DLD1 (cell line): Measurements from ENCODE around the gene EPHA10.

Experiments used
- in situ Hi-C: cut with HindIII; loops from 2 replicates; pipeline ENCODE4 v1.10.0; 2017; ENCODE audit warnings: low sequenced_read_pairs

EPHA10 gene

DNA sequence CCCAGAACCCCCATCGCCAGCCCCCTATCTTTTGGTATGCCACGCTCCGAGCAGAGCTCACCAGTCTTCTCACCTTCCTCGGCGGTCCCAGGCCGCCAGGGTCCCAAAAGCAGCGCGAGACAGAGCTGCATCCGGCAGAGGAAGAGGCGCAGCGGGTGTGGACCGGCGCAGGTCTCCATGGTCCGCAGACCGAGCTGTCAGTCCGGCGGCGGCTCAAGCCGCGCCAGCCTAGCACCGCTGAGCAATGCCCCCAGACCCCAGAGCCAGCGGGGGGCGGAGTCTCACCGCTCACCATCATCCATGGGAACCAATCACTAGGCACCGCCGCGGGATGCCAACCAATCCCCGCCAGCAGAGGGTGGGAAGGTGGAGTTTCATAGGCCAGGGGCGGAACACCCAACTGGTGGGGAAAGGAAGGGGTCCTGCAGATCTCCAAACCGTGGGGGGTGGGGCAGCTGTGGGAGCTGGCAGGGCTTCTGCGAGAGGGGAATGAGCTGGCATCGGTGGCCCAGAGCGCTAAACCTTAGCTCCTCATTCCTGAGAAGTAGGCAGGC lies at the start of gene EPHA10:
EPHA10 (minus strand) TSS at position 233 of the 554 bp plus-strand sequence; CDS start at position 179, 54 bp downstream.
- in situ Hi-C loops: no loop called here

DNA sequence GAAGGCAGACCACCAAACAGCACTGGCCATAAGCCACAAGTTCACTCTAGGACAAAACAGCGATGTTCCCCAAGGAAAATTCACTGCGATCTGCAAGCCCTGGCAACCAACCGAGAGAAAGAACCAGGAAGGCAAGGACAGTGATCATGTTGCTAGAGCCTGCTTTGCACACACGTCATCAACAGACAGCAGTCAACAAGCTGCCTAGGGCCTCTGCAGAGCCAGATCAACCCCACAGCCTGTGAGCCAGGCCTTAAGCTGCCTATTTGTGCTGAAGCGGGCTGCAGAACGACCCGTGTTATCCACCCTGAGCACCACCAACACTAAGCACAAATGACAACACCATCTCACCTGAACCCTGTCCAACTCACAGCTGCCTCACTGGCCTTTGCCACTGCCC lies 49.3 kb upstream of the EPHA10 start:
- in situ Hi-C loops: no loop called here

DNA sequence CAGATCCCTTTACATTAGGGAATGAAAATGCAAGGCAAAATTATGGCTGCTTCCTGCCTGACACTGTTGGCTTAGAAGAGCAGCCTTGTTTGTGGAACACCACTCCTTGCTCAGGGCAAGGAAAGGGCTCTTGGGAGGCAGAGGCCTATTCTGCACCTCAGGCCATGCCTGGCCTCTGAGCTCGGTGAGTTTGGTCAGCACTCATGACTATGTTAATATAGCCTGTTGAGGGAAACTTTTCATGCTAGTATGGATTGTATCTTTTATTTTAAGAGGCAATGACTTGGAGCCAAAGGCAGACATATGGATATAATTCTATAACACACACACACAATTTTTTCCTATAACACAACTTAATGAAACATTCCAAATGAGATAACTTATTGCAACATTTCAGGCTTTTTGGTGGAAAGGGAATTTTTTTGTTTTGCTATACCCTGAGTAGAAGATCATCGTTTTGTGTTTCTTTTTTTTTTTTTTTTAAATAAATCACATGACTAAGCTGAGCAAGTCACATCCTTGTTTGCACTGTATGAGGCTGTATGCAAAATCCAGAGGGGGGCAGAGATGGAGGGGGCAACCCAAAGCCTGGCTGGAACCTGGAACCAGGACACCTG lies 48.7 kb upstream of the EPHA10 start:
- in situ Hi-C loops: no loop called here

DNA sequence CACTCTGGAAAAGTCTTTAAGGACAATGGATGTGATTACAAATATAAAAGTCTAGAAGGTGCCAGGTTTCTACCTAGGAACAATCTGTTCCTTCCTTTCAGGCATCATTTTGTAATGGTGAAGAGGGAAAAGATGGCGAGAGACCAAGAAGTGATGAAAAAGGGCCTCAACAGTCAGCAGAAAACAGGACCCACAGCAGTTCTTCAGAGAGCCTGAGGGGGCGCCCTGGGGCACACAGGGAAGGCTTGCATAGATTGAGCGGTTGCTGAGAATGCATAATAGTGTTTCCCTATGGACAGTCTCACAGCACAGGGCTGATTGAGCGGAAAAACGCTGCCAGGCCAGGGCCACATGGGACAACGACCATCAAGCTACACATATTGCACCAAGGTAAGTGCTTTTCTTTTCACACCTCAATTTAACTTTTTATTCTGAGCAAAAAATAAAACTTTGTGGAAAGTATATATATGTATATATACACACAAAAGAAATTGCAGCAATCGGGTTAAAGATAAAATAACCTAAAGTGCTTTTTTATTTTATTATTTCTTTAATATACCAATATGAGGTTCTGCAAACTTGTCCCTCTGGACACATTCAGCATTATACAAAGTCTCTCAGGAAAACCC lies 46.2 kb upstream of the EPHA10 start:
- in situ Hi-C loops: no loop called here

DNA sequence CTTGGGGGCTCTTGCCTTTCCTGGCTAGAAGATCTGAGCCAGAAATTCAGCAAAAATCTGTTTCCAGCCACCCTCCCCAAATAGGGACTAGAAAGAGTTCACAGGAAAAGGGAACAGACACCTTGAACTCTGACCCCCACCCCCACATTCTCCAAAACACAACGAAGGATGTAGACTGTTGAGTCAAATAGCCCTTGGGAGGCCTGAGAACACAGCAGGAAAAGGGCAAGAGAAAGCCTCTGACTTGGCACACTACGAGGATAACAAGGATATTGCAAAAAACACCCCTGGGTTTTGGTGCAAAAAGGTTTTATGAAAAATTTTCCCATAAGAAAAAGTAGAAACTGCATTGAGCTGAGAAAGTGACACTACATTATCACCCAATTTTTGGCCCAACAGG lies 45.0 kb upstream of the EPHA10 start:
- in situ Hi-C loops: no loop called here

DNA sequence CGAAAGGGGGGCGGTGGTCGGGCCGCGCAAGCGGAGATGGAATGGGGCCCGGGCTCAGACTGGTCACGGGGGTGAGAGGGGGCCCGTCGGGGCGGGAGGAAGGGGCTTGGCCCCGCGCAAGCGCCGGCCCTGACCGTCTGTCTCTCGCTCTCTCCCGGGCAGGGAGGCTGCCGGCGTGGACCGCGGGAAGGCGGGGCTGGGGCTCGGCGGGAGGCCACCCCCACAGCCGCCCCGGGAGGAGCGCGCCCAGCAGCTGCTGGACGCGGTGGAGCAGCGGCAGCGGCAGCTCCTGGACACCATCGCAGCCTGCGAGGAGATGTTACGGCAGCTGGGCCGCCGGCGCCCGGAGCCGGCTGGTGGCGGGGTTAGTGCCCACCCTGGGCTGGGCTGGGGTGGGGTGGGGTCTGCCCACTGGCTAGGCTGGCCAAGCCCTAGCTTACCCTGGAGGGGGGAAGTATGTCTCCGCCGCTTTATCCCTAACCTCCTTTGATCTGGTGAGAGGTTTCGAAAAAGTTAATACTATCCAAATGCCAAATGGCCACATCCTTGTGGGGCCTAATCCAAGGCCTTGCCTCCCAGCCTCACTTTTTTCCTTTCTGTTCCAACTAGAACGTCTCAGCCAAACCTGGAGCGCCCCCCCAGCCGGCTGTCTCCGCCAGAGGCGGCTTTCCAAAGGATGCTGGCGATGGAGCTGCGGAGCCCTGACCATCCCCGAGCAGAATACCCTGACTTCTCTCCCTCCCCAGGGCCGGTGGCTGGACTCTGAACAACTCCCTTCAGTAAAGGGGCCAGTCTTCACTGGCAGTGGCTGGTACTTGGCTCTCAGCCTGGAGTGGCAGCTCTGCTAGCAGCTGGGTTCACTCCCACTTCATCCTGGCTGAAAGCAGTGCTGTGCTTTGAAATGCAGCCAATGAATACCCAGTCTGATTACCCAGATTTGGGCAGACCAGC lies 43.7 kb upstream of the EPHA10 start:
- in situ Hi-C loops: no loop called here

DNA sequence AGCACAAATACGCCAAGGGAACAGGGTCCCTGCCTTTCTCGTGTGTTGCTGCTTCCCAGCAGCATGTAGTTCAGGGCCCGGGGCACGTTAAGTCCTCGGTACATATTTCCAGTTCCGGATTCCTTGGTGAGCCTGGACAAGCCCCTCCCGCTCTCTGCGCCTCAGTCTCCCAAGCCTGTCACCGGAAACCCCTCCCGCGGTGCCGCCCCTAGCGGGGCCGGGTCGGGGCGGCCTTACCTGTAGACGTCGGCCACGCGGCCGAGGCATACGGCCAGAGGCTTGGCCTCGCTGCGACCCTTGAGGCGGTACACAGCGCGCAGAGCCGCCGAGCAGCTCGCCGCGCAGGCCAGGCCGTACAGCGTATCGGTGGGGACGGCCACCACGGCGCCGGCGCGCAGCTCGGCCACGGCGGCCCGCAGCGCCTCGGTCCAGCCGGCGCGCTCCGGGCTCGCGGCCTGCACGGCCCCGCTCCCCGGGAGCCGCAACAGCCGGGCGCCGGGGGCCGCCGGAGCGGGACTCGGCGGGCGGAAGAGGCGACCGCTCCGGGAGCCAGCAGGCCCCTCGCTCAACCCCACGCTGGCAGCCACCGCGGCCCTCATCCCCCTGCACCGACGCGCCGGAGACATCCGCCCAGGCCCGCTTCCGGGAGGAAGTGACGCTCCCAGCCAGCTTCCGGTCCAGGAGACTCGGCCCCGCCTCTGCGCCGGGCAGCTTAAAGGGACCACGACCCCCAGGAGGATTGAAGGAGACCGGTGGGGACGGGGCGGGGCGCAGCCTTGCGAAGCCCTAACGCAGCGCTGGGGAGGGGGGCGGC lies 42.8 kb upstream of the EPHA10 start, which contains the start of the genes C1orf122 and YRDC:
C1orf122 (plus strand) TSS at position 236 of the 814 bp plus-strand sequence. CDS start 615 bp downstream, outside the sequence.
YRDC (minus strand) TSS at position 654 of the 814 bp plus-strand sequence; CDS start at position 626, 28 bp downstream.
- in situ Hi-C loops: no loop called here

DNA sequence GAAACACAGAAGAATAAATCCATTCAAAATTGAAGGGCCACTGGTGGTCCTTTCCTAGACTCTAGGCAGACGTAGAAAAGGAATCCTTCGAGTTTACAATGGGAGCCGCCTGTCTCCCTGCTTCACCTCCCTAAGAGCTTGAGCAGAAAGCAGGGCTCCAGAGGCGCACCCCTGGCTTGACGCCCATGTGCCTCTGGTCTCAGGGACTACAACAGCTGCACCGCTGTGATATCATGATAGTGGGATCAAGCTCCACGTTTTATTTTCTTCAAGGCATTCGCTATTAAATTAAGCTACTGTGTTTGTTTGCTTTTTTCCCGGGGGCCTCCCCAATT lies 42.3 kb upstream of the EPHA10 start:
- in situ Hi-C loops: no loop called here

DNA sequence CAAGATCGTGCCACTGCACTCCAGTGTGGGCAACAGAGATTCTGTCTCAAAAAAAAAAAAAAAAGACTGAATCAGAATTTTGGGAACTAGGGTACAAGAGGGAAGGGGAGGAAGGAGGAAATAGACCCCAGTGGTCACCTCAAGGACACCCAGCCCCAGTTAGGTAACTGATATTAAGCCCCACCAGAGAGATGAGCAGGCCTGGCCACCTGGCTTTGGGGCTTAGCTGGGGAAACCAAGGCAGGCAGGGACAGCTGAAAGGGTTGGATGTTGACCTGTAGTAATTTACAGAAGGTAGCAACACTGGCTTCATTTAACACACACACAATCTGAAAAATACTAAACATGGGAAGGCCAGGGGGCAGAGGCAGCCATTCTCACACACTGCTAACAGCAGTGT lies 37.5 kb upstream of the EPHA10 start:
- in situ Hi-C loops: no loop called here

DNA sequence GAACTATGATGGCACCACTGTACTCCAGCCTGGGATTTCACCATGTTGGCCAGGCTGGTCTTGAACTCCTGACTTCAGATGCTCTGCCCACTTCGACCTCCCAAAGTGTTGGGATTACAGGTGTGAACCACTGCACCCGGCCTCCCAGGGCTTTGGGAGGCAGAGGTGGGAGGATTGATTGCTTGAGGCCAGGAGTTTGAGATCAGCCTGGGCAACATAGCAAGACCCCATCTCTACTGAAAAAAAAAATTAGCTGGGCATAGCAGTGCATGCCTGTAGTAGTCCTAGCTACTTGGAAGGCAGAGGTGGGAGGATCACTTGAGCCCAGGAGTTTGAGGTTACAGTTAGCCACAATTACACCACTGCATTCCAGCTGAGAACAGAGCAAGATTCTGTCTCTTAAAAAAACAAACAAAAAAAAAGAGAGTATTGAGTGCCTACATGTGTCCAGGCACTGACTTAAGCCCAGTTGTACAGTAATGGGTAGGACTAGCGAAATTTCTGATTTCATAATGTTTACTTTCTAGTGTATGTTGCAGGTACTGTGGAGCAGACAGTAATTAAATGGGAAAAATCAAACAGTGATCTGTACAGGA lies 32.9 kb upstream of the EPHA10 start:
- in situ Hi-C loops: no loop called here

DNA sequence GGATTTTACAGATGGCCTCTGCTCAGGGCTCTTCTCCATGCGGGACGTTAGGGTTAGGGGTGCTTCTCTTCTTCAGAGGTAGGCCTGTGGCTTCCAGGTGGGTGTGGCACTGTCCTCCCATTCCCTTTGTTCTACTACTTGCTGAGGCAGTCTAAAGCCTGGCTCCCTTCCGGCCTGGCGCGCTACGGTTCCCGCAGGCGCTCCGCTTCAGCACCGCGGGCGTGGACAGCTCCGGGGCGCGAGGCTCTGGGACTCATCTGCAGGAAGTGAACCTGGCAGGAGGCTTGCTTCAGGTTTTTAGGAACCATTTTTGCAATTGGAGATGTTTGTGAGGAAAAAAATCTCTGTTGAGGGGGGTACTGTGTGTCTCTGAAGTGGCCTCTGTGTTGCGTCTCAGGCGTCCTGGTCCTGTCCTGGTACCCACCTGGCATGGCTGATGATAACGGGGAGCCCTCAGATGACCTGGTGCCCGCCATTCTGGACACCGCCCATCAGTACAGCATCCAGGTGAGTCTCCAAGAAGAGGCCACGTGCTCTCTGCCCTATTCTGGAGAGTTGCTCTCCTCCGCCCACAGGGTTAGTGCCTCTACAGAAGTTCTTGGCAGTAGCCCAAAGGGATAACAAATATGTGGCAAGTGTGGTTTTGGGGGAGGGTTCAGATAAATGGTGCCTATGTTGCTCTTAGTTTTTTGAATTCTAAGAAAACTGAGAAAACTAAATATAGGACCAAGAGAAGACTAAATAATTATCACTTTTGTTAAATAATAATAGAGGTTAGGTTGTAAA lies 30.6 kb upstream of the EPHA10 start:
- in situ Hi-C loops: no loop called here

DNA sequence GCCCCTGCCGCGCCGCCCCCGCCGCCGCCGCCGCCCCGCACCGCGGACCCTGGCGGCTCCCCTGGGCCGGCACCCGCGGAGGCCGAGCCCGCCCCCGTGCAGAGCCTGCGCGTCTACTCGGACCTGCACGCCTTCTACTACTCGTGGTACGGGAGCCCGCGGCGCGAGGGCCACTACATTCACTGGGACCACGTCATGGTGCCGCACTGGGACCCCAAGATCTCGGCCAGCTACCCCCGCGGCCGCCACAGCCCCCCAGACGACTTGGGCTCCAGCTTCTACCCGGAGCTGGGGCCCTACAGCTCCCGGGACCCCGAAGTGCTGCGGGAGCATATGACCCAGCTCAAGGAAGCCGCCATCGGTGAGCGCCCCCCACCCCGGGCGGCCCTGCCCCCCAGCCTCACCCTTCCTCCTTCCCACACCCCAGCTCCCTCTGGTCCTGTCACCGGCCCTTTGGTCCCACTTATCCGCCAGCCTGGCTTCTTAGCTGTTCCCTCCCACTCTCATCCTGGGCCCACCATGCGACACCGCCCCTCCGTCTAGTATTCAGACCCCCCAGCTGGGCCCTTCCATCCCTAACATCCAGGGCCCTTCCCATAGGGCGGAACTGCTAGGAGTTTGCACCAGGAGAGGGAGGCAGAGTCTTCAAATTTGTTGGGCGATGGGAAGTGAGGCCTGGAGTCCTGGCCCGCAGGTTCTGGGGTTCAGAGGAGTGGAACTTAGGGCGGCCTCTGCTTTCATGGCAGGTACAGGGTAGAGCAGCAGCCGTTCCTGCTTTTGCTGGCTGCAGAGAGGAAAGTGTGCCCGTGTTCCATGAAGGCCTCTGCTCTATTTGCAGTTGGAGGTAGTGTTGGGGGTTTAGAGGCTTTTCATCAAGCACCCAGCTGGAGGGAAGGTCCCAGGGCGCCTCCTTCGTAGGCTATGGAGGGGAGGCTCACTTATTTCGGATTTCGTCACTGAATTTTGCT lies 29.7 kb upstream of the EPHA10 start:
- in situ Hi-C loops: no loop called here

DNA sequence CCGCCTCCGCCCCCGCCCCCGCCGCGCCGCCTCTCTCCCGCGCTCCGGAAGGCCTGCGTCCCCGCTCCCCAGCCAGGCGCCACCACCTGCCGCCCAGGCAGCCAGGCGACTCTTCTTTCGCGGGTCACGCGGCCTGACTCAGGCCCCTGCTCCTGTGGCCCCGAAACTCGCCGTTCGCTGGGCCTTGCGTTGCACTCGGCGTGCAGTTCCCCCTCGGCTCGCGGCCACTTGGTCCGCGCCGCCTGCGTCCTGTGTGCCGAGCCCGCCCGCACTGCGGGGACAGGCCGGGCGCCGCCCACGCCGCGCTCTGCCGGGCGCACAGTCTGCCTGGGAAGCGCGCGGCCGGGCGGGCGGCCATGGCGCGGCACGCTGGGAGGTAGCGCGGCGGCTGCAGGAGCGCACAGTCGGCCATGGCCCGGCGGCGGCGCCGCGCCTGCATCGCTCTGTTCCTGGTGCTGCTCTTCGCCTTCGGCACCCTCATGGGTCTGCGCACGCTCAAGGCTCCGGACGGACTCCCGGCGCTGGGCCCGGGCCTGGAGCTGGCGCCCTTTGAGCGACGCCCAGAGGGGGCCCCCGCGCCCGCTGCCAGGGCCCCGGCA lies 29.0 kb upstream of the EPHA10 start, which contains the start of gene MANEAL:
MANEAL (plus strand) TSS at position 75 of the 599 bp plus-strand sequence; CDS start at position 411, 336 bp downstream.
- in situ Hi-C loops: no loop called here

DNA sequence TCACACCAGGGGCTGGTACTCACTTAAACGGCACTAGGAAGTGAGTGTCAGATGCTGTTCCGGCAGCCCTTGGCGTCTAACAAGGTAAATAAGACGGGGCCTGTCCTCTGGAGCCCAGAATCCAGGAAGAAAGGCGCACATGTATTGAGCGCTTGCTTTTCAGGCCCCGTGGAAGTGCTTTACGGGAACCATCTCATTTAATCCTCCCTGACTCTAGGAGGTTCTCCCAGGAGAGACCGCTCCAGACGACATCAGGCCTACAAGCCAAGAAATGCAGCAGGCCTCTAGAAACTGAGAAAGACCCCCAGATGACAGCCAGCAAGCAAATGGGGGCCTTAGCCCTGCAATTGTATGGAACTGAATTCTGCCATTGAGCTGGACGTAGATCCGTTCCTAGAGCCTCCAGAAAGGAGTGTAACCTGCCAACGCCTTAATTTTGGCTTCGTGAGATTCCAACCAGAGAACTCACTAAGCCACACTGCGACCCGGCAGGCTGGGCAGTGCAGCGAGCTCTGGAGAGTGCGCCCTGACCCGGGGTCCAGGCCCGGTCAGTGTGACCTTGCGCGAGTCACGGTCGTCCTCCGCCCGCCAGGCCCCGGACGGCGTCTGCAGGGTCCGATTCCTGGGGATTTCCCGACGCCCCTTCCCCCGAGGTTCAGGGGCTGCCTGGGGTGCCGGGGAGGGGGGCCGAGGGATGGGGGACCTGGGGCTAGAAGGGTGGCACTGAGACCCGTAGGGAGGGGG lies 28.2 kb upstream of the EPHA10 start:
- in situ Hi-C loops: no loop called here

DNA sequence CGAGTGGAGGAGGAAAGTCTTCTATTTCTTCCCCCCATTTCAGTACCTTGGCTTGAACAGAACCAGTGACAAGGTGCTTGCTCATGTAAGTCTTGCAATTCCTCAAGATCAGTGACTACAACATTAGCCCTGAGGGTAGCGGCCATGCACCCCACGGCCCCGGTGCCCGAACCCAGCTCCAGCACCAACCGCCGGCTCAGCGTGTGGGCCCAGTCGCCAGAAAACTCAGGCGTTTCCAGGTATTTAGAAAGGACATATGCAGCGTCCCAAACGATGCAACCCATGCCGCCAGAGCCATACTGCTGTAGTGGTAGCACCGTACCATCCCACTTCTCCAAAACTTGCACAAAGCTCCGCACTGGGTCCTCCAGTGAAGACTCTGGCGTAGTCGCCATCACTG lies 17.6 kb upstream of the EPHA10 start:
- in situ Hi-C loops: no loop called here

DNA sequence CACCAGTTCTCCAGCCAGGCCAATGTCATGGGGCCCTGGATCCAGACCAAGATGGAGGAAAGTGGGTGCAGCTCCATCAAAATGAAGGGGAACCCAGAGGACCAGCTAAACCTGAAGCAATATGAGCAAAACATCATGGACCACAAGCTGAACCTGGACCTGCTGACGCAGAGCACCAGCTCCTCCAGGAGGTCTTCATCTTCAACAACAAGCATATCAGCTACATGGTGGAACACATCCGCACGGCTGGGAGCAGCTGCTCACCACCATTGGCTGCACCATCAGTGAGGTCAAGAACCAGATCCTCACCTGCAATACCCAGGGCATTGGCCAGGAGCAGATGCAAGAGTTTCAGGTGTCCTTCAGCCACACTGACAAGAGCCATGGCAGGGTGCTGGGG lies 13.7 kb upstream of the EPHA10 start:
- in situ Hi-C loops: no loop called here

DNA sequence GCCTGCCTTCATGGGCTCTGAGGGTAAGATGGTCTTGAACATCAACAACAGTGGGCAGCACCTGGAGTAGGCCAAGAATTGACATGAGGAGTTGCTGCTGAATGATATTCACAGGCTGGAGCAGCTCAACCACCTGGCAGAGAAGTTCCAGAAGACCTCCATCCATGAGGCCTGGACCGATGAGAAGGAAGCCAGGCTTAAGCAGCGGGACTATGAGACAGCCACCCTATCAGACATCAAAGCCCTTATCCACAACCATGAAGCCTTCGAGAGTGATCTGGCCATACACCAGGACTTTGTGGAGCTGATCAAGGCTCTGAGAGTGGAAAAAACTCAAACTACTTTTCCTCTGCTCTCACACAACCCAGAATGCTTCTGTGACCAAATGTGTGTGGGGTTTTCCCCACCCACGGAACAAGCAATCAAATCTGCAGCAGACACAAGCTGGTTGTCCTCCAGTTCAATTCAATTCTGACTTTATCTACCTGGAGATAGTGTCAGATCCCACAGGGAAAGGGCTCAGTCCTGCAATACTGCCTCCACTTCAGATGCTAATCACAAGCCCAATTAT lies 12.1 kb upstream of the EPHA10 start:
- in situ Hi-C loops: no loop called here
